Gastroesophageal sphincter (tissue), 3 donors: ENCODE measurements around the gene SV2C.

Experiments used
- CTCF ChIP-seq, 4 experiments: fragments of 200-600 bp in 2 of 4; fragments of 450-650 bp in 2 of 4; sonication (generic) in 1 of 4; IDR thresholded peaks; one replicate each; pipeline ENCODE4 v1.5.1; 2017 to 2019; ENCODE audit warnings: antibody characterized with exemption in 4 of 4, mild to moderate bottlenecking in 2 of 4, moderate library complexity in 2 of 4
- EP300 ChIP-seq: sonication (generic); formaldehyde crosslinking; IDR thresholded peaks from one replicate; pipeline ENCODE4 v1.6.1; 2017; ENCODE audit warnings: antibody characterized with exemption, mild to moderate bottlenecking
- POLR2A ChIP-seq, 2 donors: fragments of 450-650 bp; IDR thresholded peaks; one replicate each; pipeline ENCODE4 v1.6.1; 2017; ENCODE audit warnings: antibody characterized with exemption in 2 of 2, mild to moderate bottlenecking in 2 of 2, moderate library complexity in 1 of 2
- POLR2AphosphoS5 ChIP-seq: sonication (generic); formaldehyde crosslinking; IDR thresholded peaks from one replicate; pipeline ENCODE4 v1.6.1; 2017; ENCODE audit warnings: antibody characterized with exemption

- TF ChIP-seq POLR2A (IDR thresholded peaks at IDR 0.05), result no peak
- TF ChIP-seq CTCF (IDR thresholded peaks at IDR 0.05), result no peak
- no peak for TF ChIP-seq POLR2AphosphoS5
- no peak for TF ChIP-seq EP300
Observed at GRCh38 chr5:76106149-76106548, 23.0 kb downstream of the SV2C start.
